GM12875 (cell line): ENCODE measurements around the gene ITPRID1.

ENCODE experiments used
- H3K4me3 ChIP-seq: one replicate; pipeline ENCODE4 v1.5.1; 2011; ENCODE audit warnings: low read depth, low read length, control low read depth
- CTCF ChIP-seq: IDR thresholded peaks from 2 replicates; pipeline ENCODE4 v1.5.1; 2011; ENCODE audit warnings: low read depth, mild to moderate bottlenecking, control low read depth, inconsistent platforms, low read length, moderate library complexity, borderline replicate concordance; ENCODE audit not compliant: insufficient read depth

Gene ITPRID1

GRCh38 chr7:31647511-31647910 lies 133.6 kb downstream of the ITPRID1 start:
- TF ChIP-seq CTCF: no peak
- H3K4me3 ChIP-seq: no peak overlapping the region

GRCh38 chr7:31648288-31648687 lies 134.4 kb downstream of the ITPRID1 start:
- TF ChIP-seq CTCF: no peak
- no peak overlapping the region for H3K4me3 ChIP-seq

GRCh38 chr7:31648880-31649279 lies 135.0 kb downstream of the ITPRID1 start:
- H3K4me3 ChIP-seq: no peak overlapping the region
- TF ChIP-seq CTCF: no peak

GRCh38 chr7:31651234-31652062 lies 137.6 kb downstream of the ITPRID1 start:
- H3K4me3 ChIP-seq: no peak overlapping the region
- no peak for TF ChIP-seq CTCF

GRCh38 chr7:31652063-31652326 lies 138.1 kb downstream of the ITPRID1 start:
- no peak overlapping the region for H3K4me3 ChIP-seq
- no peak for TF ChIP-seq CTCF

DNA sequence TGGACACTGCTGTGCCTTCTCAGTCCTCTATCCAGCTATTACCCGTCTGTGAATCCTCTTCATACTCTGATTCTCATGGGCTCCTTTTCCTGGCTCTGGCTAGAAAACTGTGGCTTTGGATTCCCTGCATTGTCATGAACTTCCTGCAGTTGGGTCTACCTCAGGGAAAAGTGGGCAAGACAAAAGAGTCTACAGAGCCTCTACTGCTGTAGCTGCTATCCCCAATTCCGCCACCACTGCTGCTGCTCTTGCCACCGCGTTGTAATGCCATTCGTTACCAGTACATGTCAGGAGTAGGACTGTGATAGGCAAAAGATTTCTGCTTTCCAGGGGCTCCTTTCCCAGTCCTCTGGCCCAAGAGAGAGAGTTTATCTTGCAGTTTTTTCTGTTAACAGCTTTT lies 149.2 kb downstream of the ITPRID1 start:
- no peak for TF ChIP-seq CTCF
- no peak overlapping the region for H3K4me3 ChIP-seq

DNA sequence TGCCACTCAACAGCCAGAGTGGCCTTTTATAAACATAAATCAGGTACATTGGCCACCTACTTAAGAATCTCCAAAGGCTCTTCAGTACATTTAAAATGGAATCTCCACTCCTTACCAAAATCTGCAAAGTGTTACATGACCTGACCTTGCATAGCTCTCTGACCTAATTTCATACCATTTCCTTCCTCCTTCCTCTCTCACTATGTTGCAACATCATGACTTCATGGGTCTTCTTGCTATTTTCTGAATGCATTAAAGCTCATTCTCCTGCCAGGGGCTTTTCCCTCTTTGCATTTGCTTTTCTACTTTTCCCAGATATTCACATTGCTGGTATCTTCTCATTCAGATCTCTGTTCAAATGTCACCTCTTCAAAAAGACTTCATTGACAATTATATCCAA lies 151.0 kb downstream of the ITPRID1 start:
- no peak for TF ChIP-seq CTCF
- H3K4me3 ChIP-seq: no peak overlapping the region
